Ovary (tissue), 3 donors: Measurements from ENCODE around the gene CFAP58.

Experiments
- EP300 ChIP-seq: sonication (generic); formaldehyde crosslinking; IDR thresholded peaks from one replicate; pipeline ENCODE4 v1.6.1; 2017; ENCODE audit warnings: antibody characterized with exemption
- POLR2A ChIP-seq: fragments of 450-650 bp; IDR thresholded peaks from one replicate; pipeline ENCODE4 v1.6.1; 2017; ENCODE audit warnings: antibody characterized with exemption, mild to moderate bottlenecking, moderate library complexity
- TF ChIP-seq, protein P1 (sequence below), 3 donors: fragments of 450-650 bp in 2 of 3; fragments of 200-600 bp in 1 of 3; IDR thresholded peaks; one replicate each; pipeline versions ENCODE4 v1.5.1 to v1.8.0; 2016 to 2022; ENCODE audit warnings: antibody characterized with exemption in 3 of 3, mild to moderate bottlenecking in 1 of 3
- donor health status: DM: no; HTN: no; CAD: no.

GRCh38 chr10:104457543-104457828, 103.9 kb downstream of the CFAP58 start:
- TF ChIP-seq, protein P1, sequence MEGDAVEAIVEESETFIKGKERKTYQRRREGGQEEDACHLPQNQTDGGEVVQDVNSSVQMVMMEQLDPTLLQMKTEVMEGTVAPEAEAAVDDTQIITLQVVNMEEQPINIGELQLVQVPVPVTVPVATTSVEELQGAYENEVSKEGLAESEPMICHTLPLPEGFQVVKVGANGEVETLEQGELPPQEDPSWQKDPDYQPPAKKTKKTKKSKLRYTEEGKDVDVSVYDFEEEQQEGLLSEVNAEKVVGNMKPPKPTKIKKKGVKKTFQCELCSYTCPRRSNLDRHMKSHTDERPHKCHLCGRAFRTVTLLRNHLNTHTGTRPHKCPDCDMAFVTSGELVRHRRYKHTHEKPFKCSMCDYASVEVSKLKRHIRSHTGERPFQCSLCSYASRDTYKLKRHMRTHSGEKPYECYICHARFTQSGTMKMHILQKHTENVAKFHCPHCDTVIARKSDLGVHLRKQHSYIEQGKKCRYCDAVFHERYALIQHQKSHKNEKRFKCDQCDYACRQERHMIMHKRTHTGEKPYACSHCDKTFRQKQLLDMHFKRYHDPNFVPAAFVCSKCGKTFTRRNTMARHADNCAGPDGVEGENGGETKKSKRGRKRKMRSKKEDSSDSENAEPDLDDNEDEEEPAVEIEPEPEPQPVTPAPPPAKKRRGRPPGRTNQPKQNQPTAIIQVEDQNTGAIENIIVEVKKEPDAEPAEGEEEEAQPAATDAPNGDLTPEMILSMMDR (IDR thresholded peaks at IDR 0.05) = no peak
- TF ChIP-seq POLR2A = no peak
- TF ChIP-seq EP300 = no peak
